GM18867 (cell line): Measurements from ENCODE around the gene PAOX.

Experiments
- ATAC-seq: cut with Tn5 transposase; IDR thresholded peaks from one replicate; pipeline ENCODE4 v1.9.1; 2021; ENCODE audit warnings: mild to moderate bottlenecking, moderate library complexity; ENCODE audit not compliant: unreplicated experiment

PAOX gene

DNA sequence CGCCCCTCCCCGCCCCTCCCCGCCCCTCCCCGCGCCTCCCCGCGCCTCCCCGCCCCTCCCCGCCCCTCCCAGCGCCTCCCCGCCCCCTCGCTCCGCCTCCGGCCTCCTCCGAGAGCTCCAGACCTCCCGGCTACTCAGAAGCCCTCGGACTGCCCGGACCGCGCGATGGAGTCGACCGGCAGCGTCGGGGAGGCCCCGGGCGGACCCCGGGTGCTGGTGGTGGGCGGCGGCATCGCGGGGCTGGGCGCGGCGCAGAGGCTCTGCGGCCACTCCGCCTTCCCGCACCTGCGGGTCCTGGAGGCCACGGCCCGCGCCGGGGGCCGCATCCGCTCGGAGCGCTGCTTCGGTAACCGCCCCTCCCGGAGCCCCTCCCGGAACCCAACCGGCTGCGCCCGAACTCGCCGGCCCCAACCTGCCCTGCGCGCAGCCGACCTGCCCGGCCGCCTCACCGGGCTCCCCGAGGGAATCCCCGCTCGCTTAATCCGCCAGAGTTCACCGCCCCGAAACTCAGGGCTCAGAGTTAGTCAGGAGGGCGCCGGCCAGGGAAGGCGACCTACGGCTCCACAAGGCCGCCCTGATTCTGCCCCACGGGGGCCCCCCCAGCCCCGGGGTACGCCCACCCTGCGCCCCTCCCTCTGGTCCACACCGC is at the start of gene PAOX:
PAOX (plus strand) TSS at position 111 of the 649 bp plus-strand sequence; CDS start at position 166, 55 bp downstream.
- peak; percentile 56 for ATAC-seq

DNA sequence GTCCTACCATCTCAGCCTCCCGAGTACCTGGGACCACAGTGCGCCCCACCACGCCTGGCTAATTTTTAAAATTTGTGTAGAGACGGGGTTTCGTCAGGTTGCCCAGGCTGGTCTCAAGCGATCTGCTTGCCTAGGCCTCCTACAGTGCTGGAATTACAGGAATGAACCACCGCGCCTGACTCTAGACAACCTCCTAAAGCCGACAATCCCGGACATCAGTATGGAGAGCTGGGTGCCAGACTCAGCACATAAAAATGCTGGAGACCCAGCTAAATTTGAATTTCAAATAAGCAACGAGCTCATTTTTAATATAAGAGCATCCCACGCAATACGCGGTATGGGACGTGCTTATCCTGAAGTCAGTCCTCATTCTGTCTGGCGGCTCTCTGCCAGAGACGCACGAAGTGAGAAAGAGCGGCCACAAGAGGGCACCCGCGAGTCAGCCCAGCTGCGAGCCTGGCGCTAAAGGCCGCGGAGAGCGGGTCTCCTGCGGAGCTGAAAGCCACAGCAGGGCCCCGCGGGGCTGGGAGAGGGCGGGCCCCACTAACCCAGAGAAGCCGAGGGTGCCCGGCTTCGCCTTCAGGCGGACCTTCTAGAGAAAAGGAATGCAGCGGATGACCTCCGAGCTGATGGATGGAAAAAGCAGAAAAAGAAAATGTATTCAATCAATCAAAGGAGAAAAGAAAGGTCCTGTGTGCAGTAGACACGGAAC is 49.4 kb upstream of the PAOX start:
- peak; percentile 86 for ATAC-seq

DNA sequence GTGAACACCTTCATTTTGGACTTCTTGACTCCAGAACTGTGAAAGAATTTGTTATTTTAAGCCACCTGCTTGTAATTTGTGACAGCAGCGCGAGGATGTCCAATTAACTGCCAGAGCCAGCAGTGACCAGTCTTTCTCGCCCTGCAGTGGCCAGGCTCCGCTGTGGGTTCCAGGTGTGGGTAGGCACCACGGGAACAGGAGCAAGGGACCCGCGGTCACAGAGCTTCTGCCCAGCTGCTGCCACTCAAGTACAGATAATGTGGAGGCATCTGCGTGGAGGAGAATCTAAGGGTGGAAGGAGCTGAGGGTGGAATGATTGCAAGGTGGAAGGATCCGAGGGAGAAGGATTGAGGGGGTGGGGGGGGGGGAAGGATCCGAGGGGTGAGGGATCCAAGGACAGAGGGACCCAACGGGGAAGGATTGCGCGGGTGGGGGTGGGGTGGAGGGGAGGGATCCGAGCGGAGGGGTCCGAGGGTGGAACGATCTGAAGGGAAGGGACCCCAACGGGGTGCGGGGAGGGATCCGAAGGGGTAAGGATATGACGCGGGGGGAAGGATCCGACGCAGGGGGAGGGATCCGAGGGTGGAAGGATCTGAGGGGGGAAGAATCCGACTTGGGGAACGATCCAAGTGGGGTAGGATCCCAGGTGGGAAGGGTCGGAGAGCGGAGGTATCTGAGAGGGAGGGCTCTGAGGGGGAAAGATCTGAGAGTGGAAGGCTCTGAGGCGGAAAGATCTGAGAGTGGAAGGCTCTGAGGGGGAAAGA is 45.9 kb upstream of the PAOX start:
- no peak for ATAC-seq

DNA sequence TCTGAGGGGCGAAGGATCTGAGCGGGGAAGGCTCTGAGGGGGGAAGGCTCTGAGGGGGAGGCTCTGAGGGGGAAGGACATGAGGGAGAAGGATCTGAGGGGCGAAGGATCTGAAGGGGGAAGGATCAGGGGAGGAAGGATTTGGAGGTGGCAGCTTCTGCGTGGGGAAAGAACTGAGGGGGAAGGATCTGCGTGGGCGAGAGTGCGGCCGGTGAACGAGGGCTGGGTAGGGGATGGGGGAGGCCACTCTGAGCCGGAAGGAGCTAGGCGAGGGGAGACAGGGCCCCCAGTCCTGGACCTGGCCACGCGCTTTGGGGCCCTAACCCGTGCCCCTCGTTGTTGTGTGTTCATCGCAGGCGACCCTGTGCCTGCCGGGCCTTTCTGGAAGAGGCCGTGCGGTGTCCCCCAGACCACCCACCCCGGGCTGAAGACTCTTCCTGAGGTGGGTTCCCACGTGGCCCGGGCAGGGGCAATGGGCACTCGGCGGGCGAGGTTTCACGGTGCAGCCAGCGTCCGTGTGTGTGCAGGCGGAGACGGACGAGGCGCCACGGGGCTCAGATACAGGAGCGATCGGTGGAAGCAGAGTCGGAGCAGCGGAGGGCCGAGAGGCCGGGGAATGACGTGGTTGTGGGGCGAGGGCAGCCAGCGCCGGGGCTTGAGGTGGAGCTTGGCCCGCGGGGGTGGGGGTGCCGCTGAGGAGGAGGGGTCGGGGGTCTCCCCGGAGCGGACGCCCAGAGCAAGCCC is 44.4 kb upstream of the PAOX start:
- ATAC-seq: no peak

DNA sequence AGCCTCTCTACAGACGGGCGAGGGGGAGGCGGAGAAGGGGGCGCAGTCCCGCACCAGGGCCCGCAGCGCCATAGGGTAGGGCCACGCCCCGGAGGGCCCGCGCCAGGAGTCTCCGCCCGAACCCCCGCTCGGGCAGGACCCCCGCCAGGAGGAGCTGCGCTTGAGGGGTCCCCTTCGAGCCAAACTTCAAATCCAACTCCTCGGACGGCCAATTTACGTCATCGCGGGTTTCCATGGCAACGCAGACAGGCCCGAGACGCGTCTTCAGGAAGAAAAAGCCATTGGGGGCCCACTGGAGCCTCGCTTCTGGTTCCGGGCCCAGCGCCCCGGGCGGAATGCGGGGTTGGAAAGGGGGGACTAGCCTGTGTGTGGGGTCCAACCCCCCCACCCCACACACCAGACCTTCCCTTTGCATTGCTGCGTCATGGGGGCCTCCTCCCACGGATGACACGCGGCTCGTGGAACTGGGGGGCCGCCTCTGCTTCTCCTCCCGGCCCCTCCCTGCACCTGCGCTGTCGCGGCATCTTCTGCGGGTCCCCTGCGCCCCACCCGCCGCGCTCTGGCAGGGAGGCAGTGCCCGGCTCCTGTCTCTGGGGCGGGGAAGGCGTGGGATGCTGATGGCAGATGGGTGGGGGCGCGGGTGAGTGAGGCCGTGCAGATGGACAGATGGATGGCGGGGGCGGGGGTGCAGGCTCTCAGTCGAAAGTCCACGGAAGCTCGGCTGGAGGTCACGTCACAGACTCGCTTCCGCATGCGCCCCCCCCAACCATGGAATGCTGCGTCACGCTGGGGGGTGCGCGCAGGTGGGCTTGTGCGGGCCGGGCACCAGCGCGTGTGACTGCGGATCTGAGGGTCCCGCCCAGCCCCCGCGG is 43.6 kb upstream of the PAOX start:
- no peak for ATAC-seq

DNA sequence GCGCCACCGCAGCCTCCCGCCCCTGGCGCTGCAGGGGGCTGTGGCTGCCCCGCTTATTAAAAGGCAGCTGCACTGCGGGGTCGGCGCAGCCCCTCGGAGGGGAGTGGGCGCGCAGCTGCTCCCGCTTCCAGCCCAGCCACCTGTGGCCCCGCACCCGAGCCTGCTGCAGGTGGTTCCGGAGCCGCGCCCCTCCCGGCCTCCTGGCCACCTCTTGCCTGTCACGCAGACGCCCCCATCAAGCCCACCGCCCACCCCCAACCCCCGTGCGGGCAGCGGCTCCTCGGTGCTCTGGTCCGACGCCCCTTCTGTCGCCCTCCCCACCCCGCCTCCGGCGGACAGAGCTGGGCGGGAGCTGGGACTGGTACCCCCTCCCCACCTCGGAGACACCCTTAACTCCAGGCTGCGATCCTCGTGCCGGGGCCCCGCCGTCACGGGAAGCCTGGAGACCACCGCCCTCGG is 42.9 kb upstream of the PAOX start:
- ATAC-seq: no peak

DNA sequence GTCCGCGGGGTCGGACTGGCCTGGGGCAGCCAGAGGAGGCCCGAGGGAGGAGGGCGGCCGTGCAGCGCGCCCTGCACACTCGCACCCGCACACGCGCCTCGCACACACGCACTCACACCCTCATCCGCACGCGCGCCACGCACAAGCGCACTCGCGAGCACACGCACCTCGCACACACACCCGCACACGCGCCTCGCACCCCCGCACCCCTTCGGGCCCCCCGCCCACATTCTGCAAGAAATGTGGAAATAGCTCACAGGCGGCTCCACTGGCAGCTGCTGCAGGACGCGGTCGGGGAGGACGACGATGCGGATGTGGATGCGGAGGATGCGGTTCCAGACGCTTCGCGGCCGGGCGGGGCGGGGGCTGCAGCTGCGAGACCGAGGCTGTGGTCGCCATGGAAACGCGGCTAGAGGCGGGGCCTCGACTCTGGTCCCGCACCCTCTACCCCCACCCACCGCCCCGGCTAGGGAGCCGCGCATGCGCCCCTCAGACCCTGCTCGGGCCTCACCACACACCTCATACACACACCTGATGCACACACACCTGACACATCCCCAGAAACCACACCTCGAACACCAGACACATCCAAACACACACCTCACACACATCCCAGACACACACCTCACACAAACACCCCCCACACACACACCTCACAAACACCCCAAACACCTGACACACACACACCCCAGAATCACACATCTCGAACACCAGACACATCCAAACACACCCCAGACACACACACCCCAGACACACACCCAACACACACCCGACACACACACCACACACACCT is 42.3 kb upstream of the PAOX start, which contains the start of gene CALY:
CALY (minus strand) TSS at position 320 of the 793 bp plus-strand sequence. CDS start 7,907 bp downstream, outside the sequence.
- no peak for ATAC-seq

DNA sequence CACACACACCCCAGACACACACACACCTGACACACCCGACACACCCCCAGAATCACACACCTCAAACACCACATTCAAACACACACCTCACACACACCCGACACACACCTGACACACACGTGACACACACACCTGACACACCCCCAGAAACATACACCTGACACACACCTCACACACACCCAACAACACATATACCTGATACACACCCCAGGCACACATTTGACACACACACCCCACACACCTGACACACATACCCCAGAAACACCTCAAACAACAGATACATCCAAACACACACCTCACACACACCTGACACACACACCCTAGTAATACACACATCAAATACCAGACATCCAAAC is 41.7 kb upstream of the PAOX start:
- no peak for ATAC-seq

DNA sequence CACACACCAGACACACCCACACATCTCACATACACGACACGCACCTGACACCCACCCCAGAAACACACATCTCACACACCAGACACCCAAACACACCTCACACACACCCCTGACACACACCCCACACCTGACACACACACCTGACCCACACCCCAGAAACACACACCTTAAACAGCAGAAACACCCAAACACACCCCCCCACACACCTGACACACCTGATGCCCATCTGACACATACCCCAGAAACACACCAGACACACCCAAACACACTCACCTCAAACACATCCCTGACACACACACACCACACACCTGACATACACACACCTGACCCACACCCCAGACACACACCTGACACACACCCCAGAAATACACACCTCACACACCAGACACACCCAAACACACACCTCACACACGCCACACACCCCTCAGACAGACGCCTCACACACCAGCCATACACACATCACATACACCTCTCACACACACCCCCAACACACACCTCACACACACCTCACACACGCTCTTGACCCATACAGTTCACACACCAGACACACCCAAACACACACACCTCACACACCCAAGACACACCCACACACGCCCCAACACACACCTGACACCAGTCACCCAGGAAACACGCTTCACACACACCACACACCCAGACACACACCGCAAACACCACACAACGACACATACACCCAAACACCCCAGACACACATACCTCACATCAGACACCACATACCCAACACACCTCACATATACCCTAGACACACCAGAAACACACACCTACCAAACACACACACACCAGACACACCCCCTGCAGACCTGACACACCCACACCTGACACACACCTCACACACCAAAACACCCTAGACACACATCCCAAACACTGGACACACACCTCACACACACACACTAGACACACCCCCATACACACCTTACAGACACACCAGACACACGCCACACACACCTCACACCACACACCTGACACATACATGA is 40.7 kb upstream of the PAOX start:
- no peak for ATAC-seq

DNA sequence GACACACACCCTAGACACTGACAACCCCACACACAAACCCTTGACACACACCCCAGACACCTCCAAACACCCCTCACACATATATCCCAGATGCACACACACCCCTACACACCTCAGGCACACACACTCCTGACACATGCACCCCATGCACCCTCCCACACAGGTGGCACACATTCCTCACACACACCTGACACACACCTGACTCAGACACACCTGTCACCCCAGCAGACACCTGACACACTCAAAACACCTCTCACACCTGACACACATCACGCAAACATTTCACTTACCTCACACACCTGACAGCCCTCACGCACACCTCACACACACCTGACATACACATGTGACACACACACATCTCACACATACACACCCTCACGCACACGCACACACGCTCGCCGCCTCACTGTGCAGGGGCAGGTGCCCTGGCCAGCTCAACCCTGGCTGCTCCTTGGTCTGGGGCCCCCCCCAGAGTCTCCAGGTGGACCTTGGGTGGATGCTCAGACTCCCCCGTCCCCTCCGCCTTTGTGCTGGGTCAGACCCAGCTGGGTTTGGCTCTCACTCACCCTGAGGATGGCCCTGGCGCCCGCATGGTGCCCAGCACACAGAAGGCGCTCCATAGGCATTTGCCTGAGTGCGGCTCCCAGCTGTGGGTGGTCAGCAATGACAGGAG is 39.2 kb upstream of the PAOX start:
- no peak for ATAC-seq

DNA sequence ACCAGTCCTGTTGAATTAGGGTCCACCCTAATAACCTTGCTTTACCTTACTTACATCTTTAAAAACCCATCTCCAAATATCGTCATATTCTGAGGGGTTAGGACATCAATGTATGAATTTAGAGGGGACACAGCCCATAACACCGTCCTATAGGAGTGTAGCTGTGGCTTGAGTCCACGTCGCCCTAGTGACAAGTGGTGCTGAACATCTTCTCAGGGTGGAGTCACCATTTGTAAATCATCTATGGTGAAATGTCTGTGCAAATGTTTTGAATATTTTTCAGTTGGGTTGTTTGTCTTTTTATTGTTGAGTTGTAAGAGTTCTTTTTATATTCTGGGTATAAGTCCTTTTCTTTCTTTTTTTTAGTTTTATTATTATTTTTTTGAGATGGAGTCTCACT is 37.1 kb upstream of the PAOX start:
- ATAC-seq: no peak

DNA sequence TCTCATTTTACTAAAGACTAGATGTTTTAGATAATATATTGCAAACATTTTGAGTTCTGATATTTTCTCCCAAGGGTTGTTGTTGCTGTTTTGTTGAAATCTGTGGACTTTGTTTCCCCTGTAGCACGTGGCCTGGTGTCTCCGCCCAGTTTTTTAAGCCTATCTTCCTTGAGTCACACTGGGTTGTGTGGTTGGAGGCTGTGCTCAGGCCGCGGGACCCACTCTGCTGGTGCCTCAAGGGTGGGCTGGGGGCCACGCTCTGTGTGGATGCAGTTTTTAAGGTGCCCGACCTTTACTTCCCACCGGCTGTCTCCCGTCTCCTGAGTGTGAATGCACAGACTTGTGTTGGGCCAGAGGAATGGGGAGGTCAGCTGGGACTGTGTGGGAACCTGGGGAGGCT is 36.1 kb upstream of the PAOX start:
- ATAC-seq: no peak

DNA sequence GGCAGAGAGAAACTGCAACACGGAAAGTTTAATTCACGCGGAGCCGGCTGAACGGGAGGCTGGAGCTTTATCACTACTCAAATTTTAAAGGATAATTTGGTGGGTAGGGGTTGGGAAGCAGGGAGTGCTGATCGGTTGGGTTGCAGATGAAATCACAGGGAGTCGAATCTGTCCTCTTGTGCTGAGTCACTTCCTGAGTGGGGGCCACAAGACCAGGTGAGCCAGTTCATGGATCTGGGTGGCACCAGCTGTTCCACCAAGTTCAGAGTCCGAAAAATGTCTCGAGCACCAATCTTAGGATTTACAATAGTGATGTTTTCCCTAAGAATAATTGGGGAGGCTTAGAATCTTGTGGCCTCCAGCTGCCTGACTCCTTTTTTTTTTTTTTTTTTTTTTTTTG is 35.5 kb upstream of the PAOX start:
- ATAC-seq: no peak

DNA sequence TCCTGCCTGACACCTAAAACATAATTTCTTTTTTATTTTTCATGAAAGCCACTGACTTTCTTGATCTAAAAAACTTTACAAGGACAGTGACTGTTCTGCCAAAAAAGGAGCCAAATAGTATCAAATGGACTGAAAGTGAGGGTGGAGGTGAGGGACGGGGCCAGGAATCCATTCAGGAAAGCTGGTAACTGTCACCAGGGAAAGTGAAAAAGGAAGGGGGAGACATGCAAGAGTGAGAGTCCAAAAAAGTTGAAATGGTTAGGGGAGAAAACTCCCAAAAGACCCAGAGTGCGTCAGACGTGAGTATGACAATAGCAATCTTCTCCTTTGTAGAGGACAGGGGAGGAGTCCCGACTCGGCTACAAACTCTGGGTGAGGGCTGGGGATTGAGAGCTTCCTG is 34.8 kb upstream of the PAOX start:
- no peak for ATAC-seq

DNA sequence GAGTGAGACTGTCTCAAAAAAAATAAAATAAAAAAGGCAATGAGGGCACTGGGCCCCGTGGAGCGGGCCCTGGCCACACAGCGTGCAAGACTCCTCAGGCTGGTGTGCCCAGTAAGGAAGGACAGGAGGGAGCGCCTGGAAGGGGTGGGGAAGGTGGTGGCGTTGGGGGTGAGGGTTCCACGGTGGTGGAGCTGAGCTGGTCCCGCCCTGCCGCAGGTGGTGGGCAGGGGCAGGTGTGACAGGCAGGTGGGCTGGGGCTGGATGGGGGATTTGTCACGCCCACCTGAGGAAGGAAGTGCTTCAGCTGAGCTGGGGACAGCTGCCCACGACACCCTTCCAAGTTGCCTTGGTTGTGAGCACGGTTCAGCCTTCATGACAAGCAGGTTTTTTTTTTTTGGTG is 32.6 kb upstream of the PAOX start:
- ATAC-seq: no peak

DNA sequence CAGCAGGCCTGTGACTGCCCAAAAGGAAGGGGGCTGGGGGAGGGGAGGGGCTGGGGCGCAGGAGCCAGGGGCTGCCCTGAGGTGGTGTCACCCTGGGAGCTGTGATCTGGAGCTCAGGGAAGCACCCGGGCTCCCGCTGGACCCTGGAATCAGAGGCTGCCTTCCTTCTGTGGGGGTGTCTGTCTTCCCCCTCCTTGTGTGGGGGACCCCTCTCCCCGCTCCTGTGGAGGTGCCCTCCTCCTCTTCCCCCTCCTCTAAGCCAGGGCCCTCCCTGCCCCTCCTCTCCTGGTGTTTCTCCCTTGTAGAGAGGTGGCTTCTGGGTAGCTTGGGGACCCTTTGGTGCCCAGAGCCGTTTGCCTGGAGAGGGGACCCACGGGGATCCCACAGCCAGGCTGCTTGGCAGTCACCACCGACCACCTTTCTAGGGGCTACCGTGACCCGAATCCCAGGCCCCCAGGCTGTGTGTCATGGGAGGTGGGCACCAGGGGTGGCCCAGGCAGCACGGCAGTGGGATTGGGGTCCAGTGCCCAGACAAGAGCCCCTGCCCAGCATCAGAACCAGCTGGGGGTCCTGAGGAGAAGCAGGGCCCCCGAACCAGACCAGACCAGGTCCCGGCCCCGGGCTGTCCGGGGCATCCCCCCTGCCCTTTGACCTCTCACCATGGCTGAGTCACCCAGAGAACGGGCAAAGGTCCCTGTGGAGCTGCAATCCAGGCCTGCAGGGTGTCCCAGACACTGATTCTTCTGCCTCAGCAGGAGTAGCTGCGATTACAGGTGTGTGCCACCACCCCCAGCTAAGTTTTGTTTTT is 31.1 kb upstream of the PAOX start:
- ATAC-seq: no peak

DNA sequence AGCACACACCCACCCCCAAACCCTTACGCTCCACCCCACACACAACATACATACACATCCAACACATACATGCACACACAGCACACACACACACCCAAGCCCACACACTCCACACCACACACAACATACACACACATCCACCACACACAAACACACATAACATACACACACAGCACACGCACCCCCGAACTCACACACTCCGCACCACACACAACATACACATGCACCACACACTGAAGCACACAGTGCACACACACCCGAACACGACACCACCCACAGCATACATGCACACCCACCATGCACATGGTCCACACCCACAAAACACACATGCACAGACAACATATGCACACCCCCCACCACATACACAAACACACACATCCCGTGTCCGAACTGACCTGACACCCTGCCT is 29.9 kb upstream of the PAOX start:
- ATAC-seq: no peak
